Fibroblast of the aortic adventitia (primary cell): Measurements from ENCODE around the gene PCNX4. TPM values are rescaled to one million over a fixed set of nuclear protein-coding genes. Genes with fewer than 3 reads are reported as not detected.
A peak's percentile ranks its signal among the peaks of the same experiment; 100 is the strongest.

ENCODE experiments used
- DNase-seq: peaks from one replicate; pipeline ENCODE4 v3.0.0-alpha.2; 2010; ENCODE audit warnings: low read depth
- H3K4me3 ChIP-seq: 2 replicates; pipeline ENCODE4 v1.5.1; 2011; ENCODE audit warnings: low read depth, mild to moderate bottlenecking, control low read depth, low read length, moderate library complexity
- total RNA-seq: library from RNA; depleted of rRNA; stranded (reverse); fragments of >200 nt; gene quantifications from 2 replicates; pipeline ENCODE4 v1.2.3, GENCODE V29; 2012; ENCODE audit warnings: low replicate concordance
- TF ChIP-seq, protein P1 (sequence below): IDR thresholded peaks from 2 replicates; pipeline ENCODE4 v1.5.1; 2011; ENCODE audit warnings: mild to moderate bottlenecking, low read length, control low read depth, inconsistent platforms; ENCODE audit not compliant: insufficient read depth

PCNX4 gene
- total RNA-seq, 1 donor, result 114 TPM

DNA sequence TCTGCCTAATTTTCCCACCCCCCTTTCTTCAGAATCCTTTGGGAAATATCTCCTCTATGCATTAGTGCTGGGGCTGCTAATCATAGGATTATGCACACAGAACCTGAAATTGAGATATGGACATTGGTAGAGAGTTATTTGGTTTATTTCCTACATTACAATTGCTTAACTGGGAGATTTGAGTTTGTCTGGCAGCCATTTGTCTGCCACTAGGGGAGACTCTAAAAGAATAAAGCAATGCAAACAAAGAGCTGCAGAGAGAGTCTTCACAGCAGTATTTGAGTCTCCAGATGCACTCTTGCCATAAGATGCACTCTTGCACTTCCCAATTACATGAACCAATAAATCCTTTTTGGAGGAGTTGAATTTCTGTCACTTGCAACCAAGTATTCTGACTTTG is 12.0 kb upstream of the PCNX4 start:
- H3K4me3 ChIP-seq, result no peak overlapping the region
- TF ChIP-seq, protein P1, sequence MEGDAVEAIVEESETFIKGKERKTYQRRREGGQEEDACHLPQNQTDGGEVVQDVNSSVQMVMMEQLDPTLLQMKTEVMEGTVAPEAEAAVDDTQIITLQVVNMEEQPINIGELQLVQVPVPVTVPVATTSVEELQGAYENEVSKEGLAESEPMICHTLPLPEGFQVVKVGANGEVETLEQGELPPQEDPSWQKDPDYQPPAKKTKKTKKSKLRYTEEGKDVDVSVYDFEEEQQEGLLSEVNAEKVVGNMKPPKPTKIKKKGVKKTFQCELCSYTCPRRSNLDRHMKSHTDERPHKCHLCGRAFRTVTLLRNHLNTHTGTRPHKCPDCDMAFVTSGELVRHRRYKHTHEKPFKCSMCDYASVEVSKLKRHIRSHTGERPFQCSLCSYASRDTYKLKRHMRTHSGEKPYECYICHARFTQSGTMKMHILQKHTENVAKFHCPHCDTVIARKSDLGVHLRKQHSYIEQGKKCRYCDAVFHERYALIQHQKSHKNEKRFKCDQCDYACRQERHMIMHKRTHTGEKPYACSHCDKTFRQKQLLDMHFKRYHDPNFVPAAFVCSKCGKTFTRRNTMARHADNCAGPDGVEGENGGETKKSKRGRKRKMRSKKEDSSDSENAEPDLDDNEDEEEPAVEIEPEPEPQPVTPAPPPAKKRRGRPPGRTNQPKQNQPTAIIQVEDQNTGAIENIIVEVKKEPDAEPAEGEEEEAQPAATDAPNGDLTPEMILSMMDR, result peak; percentile 28
- DNase-seq, result no peak

DNA sequence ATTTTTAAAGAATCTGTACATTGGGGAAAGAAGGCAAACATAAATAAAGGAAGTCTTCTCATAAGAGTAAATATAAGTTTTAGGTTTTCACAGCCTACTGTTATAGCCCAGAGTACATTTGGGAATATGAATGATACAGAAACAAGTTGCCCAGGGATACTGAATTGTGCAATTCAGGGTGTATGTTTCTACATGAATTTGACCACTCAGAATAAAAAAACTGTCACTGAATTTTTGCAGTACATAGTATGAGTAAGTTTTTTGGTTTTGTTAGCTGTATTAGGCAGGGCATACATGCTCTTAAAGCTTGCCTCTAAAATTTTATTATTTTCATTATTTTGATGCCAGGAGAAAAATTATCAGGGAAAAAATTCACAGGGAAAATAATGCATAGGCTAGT is 6.6 kb upstream of the PCNX4 start:
- DNase-seq, result peak; percentile 70
- H3K4me3 ChIP-seq, result no peak overlapping the region
- TF ChIP-seq, protein P1, result no peak

DNA sequence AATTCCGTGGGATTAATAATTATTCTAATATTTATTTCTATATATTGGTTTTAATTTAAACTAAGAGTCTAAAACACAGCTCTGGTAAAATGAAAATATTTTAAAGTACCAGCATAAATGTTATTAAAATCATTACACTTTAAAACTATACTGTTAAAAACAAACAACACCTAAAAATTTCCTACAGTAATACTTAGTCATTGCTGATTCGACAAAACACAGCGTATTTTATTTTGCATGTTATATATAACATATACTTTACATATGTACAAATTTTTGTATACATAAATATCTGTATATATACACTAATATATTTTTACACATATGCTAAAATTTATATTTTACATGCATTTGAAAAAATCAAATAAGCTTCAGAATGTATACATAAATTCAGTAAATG is 6.0 kb upstream of the PCNX4 start:
- DNase-seq, result no peak
- H3K4me3 ChIP-seq, result no peak overlapping the region
- TF ChIP-seq, protein P1, result no peak

DNA sequence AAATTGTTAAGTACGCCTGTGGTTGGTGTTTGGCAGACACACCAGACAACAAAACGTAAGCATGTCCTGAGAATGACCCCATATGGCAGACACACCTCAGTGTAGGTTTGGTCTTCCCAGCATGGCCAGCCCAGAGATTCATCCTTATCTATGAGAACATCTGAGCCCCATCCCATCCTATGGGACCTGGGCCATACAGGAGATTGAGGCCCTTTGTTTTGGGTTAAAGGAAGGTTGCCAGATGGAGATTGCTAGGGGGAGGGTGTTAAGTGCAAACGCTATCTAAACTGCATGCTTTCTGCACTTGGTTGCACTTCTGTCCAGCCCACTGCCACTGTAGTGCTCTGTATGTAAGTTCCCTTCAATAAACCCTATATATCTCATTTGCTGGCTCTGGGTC is 4.1 kb upstream of the PCNX4 start:
- TF ChIP-seq, protein P1, result no peak
- H3K4me3 ChIP-seq, result no peak overlapping the region
- DNase-seq, result no peak

DNA sequence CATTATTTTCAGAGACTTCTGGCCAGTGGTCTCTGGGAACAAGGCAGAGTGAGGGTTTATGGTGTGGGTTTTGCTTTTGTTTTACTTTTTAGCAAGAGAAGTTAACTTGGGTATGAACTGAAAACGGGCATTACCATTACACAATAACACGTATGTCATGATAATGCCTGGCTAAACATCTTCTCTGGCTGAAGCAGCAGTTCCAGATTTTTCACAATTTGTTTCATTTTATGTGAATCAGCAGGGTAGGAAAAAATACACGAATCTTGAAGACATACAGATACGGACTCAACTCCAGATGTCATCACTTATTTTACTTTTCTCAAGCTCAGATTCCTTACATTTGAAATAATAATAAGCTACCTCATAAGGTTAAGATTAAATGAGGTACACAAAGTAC is 2.5 kb upstream of the PCNX4 start:
- no peak for DNase-seq
- H3K4me3 ChIP-seq, result no peak overlapping the region
- TF ChIP-seq, protein P1, result no peak

DNA sequence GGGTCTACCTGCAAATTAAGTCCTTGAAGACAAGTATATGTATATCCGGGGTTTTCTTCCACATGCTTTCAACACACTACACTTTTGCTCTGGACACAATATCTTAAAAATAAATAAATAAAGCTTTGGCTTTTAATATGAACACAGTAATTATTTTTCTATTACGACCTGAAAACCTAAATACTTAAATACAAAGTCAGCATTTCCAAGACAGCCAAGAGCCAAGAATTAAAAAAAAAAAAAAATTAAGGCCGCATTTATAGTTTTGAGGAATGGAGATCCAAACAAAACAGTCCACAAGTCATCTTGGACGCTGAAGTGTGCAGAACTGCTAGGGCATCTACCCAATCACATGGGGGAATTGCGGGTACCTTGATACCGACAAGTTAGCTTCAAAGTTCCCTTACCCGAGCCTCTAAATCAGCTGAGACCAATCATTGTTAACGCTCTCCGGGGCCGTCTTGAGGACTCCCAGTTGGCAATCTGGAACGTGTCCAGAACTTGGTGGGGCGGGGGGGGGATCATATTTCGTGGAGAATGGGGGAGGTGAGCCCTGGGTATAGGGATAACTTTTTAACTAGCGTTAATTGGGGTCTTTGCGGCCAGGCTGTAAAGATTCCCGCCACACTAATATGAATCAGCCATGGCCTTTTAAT is 731 bp upstream of the PCNX4 start:
- H3K4me3 ChIP-seq, result peak overlapping the region; percentile 93
- TF ChIP-seq, protein P1, result no peak
- DNase-seq, result peak; percentile 84

DNA sequence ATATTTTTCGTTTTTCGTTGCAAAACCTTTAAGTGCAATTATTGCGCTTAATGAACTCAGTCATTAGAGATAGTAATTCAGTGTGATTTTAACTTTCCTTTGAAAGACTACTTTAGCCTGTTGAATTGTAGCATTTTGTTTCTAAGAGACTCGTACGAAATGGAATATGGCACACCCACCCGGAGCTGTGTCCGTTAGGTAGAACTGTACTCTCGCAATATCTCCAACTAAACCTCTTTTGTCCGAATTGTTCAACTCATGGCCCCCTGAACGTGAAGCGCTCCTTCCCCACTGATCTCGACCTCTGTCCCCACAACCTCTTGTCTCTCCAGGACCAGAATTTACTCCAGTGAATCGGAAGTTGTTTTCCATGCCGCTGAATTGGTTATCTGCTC is 800 bp downstream of the PCNX4 start:
- peak; percentile 56 for DNase-seq
- TF ChIP-seq, protein P1, result no peak
- peak overlapping the region; percentile 93 for H3K4me3 ChIP-seq
